Neuronal stem cell (in vitro differentiated cells): ENCODE data around the gene USP10.
"Not testable (repeated sequence)": the region's sequence is repeated elsewhere in the genome, so short reads cannot be mapped to it uniquely, and the experiment has no call there.

Experiments used
- DNase-seq: peaks from one replicate; pipeline ENCODE4 v3.0.0-alpha.2; 2013; ENCODE audit warnings: low spot score
- H2AFZ ChIP-seq: one replicate; pipeline ENCODE4 v1.6.1; 2013; ENCODE audit warnings: mild to moderate bottlenecking, low read length, inconsistent platforms
- H2AK5ac ChIP-seq: 2 replicates; pipeline ENCODE4 v1.6.1; 2013; ENCODE audit warnings: low read depth, mild to moderate bottlenecking, inconsistent platforms, low read length, moderate library complexity, mixed read lengths
- H2BK120ac ChIP-seq: 2 replicates; pipeline ENCODE4 v1.6.1; 2013; ENCODE audit warnings: low read depth, mild to moderate bottlenecking, inconsistent platforms, low read length, moderate library complexity, mixed read lengths
- H2BK12ac ChIP-seq: one replicate; pipeline ENCODE4 v1.6.1; 2013; ENCODE audit warnings: low read length, inconsistent platforms
- H2BK15ac ChIP-seq: 2 replicates; pipeline ENCODE4 v1.6.1; 2013; ENCODE audit warnings: mild to moderate bottlenecking, low read length, inconsistent platforms, mixed read lengths
- H2BK5ac ChIP-seq: one replicate; pipeline ENCODE4 v1.6.1; 2013; ENCODE audit warnings: inconsistent platforms, mild to moderate bottlenecking, low read length, moderate library complexity
- H3K14ac ChIP-seq: one replicate; pipeline ENCODE4 v1.6.1; 2013; ENCODE audit warnings: low read length, inconsistent platforms
- H3K18ac ChIP-seq: 2 replicates; pipeline ENCODE4 v1.6.1; 2013; ENCODE audit warnings: low read length, inconsistent platforms
- H3K23ac ChIP-seq: 2 replicates; pipeline ENCODE4 v1.6.1; 2013; ENCODE audit warnings: low read depth, mild to moderate bottlenecking, mixed read lengths, low read length, inconsistent platforms; ENCODE audit not compliant: poor library complexity
- H3K27ac ChIP-seq: replicated peaks from 3 replicates; pipeline ENCODE4 v1.5.1; 2013; ENCODE audit warnings: low read length, inconsistent platforms
- H3K27me3 ChIP-seq, 3 experiments: 2 replicates each; pipeline ENCODE4 v1.6.1; 2013; ENCODE audit warnings: low read length in 3 of 3, mild to moderate bottlenecking in 2 of 3, inconsistent platforms in 1 of 3, low read depth in 1 of 3, mixed read lengths in 1 of 3, moderate library complexity in 1 of 3; ENCODE audit not compliant: control insufficient read depth in 3 of 3, insufficient read depth in 3 of 3
- H3K36me3 ChIP-seq, 2 donors: replicated peaks in 1 of 2; 2 replicates each; pipeline ENCODE4 v1.6.1; 2013; ENCODE audit warnings: low read length in 2 of 2; ENCODE audit not compliant: control insufficient read depth in 2 of 2, insufficient read depth in 2 of 2
- H3K4ac ChIP-seq: 2 replicates; pipeline ENCODE4 v1.6.1; 2013; ENCODE audit warnings: inconsistent platforms, mild to moderate bottlenecking, low read length, moderate library complexity
- H3K4me1 ChIP-seq, 2 donors: 1 replicate in 1 of 2; 2 replicates in 1 of 2; pipeline ENCODE4 v1.6.1; 2013; ENCODE audit warnings: low read length in 2 of 2, low read depth in 1 of 2; ENCODE audit not compliant: control insufficient read depth in 2 of 2, insufficient read depth in 1 of 2
- H3K4me2 ChIP-seq: one replicate; pipeline ENCODE4 v1.6.1; 2013; ENCODE audit warnings: mild to moderate bottlenecking, low read length, inconsistent platforms; ENCODE audit not compliant: insufficient read depth, poor library complexity, severe bottlenecking
- H3K4me3 ChIP-seq, 2 donors: 2 replicates each; pipeline ENCODE4 v1.5.1; 2013; ENCODE audit warnings: low read length in 2 of 2, mild to moderate bottlenecking in 2 of 2, inconsistent platforms in 1 of 2, moderate library complexity in 1 of 2
- H3K79me1 ChIP-seq: one replicate; pipeline ENCODE4 v1.6.1; 2013; ENCODE audit warnings: low read depth, mild to moderate bottlenecking, inconsistent platforms, low read length, moderate library complexity
- H3K9ac ChIP-seq: one replicate; pipeline ENCODE4 v1.6.1; 2013; ENCODE audit warnings: mild to moderate bottlenecking, low read depth, low read length, inconsistent platforms; ENCODE audit not compliant: poor library complexity
- H3K9me3 ChIP-seq, 2 donors: replicated peaks in 1 of 2; 2 replicates each; pipeline versions ENCODE3 to v1.6.1; 2013; ENCODE audit warnings: low read length in 2 of 2, mild to moderate bottlenecking in 2 of 2, inconsistent platforms in 1 of 2, low read depth in 1 of 2, mixed read lengths in 1 of 2, moderate library complexity in 1 of 2; ENCODE audit not compliant: control insufficient read depth in 2 of 2, insufficient read depth in 1 of 2
- H4K8ac ChIP-seq: one replicate; pipeline ENCODE4 v1.6.1; 2013; ENCODE audit warnings: low read depth, mild to moderate bottlenecking, inconsistent platforms, low read length, moderate library complexity
- H4K91ac ChIP-seq: one replicate; pipeline ENCODE4 v1.6.1; 2013; ENCODE audit warnings: low read length, low read depth, mild to moderate bottlenecking, inconsistent platforms; ENCODE audit not compliant: poor library complexity
- WGBS, 2 donors: extraction: QIAGEN DNeasy Blood & Tissue Kit; methylation state at CpG; one replicate each; pipeline ENCODE4 v1.1.7; 2013; ENCODE audit warnings: missing lambda C conversion rate in 2 of 2, mixed read lengths in 1 of 2; ENCODE audit not compliant: insufficient read length in 2 of 2, insufficient replicate concordance in 1 of 2; ENCODE audit errors: extremely low coverage in 2 of 2; 5-methylcytosine and 5-hydroxymethylcytosine counted together

Gene USP10

GRCh38 chr16:84692451-84693214 is 7.2 kb upstream of the USP10 start:
- Histone ChIP-seq H2BK5ac (no peak overlapping the region), H3K23ac (no peak overlapping the region), H3K4me1 (peaks cover 0 to 5% of the 10 kb centered on the region in 2 donors), H2BK15ac (no peak overlapping the region), H3K14ac (no peak overlapping the region), H4K8ac (no peak overlapping the region), H4K91ac (no peak overlapping the region), H2BK12ac (no peak overlapping the region), H3K36me3 (no peaks in the 10 kb centered on the region), H2AK5ac (no peak overlapping the region), H2BK120ac (no peak overlapping the region), H3K79me1 (no peaks in the 10 kb centered on the region), H3K27me3 (peaks cover 0 to 1% (median 0%) of the 10 kb centered on the region in 3 experiments), H3K4me2 (no peak overlapping the region), H3K27ac (no peak overlapping the region), H3K9me3 (peaks cover 2 to 13% of the 10 kb centered on the region in 2 donors), H2AFZ (no peak overlapping the region), H3K9ac (no peak overlapping the region), H3K18ac (no peak overlapping the region), H3K4me3 (no peak overlapping the region), H3K4ac (no peak overlapping the region)
- 100% methylated on average over 1 of the region's 6 CpGs for WGBS, 2 donors
- DNase-seq: no peak

GRCh38 chr16:84693869-84694268 is 5.9 kb upstream of the USP10 start:
- H2BK15ac ChIP-seq, H3K23ac ChIP-seq, H2BK12ac ChIP-seq, DNase-seq, H2BK5ac ChIP-seq, H4K8ac ChIP-seq, H3K9ac ChIP-seq, H3K4me1 ChIP-seq, H4K91ac ChIP-seq, H2AFZ ChIP-seq, H2BK120ac ChIP-seq, H3K4me3 ChIP-seq, H3K4ac ChIP-seq, H3K18ac ChIP-seq, H3K79me1 ChIP-seq, H2AK5ac ChIP-seq, H3K27me3 ChIP-seq, H3K4me2 ChIP-seq, H3K36me3 ChIP-seq, H3K27ac ChIP-seq, H3K14ac ChIP-seq: not testable (repeated sequence)
- H3K9me3 ChIP-seq: peaks cover 0 to 11% of the 10 kb centered on the region in 2 donors
- no CpG with 5 or more reads among the region's 10 CpGs for WGBS, 2 donors

- H3K4ac ChIP-seq: no peak overlapping the region
- no peak overlapping the region for H2BK15ac ChIP-seq
- H2BK5ac ChIP-seq: no peak overlapping the region
- H4K8ac ChIP-seq: no peak overlapping the region
- peaks cover 0 to 5% of the 10 kb centered on the region in 2 donors for H3K9me3 ChIP-seq
- H3K79me1 ChIP-seq: no peaks in the 10 kb centered on the region
- H3K23ac ChIP-seq: no peak overlapping the region
- H2BK12ac ChIP-seq: no peak overlapping the region
- peaks cover 4% of the 10 kb centered on the region in 2 donors for H3K4me1 ChIP-seq
- H3K18ac ChIP-seq: no peak overlapping the region
- no peaks in the 10 kb centered on the region for H3K27me3 ChIP-seq
- no peak overlapping the region for H2AFZ ChIP-seq
- H3K27ac ChIP-seq: no peak overlapping the region
- no peak overlapping the region for H3K4me2 ChIP-seq
- no peak overlapping the region for H2BK120ac ChIP-seq
- WGBS, 2 donors: no CpG with 5 or more reads among the region's 2 CpGs
- H3K9ac ChIP-seq: no peak overlapping the region
- no peaks in the 10 kb centered on the region for H3K36me3 ChIP-seq
- no peak overlapping the region for H3K4me3 ChIP-seq
- no peak overlapping the region for H3K14ac ChIP-seq
- DNase-seq: no peak
- H4K91ac ChIP-seq: no peak overlapping the region
- no peak overlapping the region for H2AK5ac ChIP-seq
These were observed 4.8 kb upstream of the USP10 start for GRCh38 chr16:84694980-84695379.

DNA sequence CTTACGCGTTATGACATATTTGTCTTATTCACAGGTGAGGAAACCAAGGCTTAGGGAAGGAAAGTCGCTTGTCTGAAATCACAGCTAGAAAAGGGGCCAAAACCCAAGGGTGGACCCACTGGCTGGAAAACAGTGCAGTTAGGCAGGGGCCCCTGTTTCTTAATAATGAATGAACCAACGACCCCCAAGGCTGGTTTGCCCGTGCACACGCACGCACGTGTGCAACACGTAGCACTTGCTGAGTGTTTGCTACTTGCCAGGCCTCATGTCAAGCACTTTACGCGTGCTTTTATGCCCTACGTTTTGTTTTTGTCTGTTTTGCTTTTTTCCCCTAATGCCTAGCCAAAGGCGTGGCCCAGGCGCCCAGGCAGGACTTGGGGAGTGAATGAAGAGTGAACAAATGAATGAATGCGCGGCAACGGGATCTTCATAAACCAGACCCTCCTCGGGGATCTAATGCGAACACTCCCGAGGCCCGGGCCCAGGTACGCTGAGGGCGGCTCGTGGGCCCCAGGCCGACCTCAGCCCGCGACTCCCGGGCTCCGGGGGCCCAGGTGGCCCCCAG is 571 bp upstream of the USP10 start:
- no peaks in the 10 kb centered on the region for H3K27me3 ChIP-seq
- H3K36me3 ChIP-seq: peaks cover 0 to 5% of the 10 kb centered on the region in 2 donors
- peak overlapping the region; percentile 93 for H2AFZ ChIP-seq
- peak overlapping the region; percentile 64 for H2BK120ac ChIP-seq
- peak overlapping the region; percentile 57 for H3K9ac ChIP-seq
- H4K91ac ChIP-seq: no peak overlapping the region
- peak overlapping the region; percentile 81 for H3K4me2 ChIP-seq
- no peak overlapping the region for H2AK5ac ChIP-seq
- H4K8ac ChIP-seq: no peak overlapping the region
- H3K18ac ChIP-seq: peak overlapping the region; percentile 91
- peak overlapping the region; percentile 92 for H3K23ac ChIP-seq
- no peaks in the 10 kb centered on the region for H3K79me1 ChIP-seq
- WGBS, 2 donors: no CpG with 5 or more reads among the region's 29 CpGs
- DNase-seq: no peak
- peaks cover 4 to 9% of the 10 kb centered on the region in 2 donors for H3K4me1 ChIP-seq
- no peak overlapping the region for H3K14ac ChIP-seq
- H2BK5ac ChIP-seq: no peak overlapping the region
- no peak overlapping the region for H3K4ac ChIP-seq
- H2BK15ac ChIP-seq: no peak overlapping the region
- no peak overlapping the region for H3K27ac ChIP-seq
- peaks cover 0 to 4% of the 10 kb centered on the region in 2 donors for H3K9me3 ChIP-seq
- no peak overlapping the region for H2BK12ac ChIP-seq
- peak overlapping the region; percentile 58 to 97 for H3K4me3 ChIP-seq
